Rectal smooth muscle tissue (tissue), 1 donor: ENCODE data around the gene VPS51.
A peak's percentile ranks its signal among the peaks of the same experiment; 100 is the strongest.
"Not testable (repeated sequence)": the region's sequence is repeated elsewhere in the genome, so short reads cannot be mapped to it uniquely, and the experiment has no call there.

ENCODE experiments used
- H3K27ac ChIP-seq: one replicate; pipeline ENCODE4 v1.7.0; 2013; ENCODE audit warnings: low read depth, low read length, inconsistent platforms
- H3K27me3 ChIP-seq: one replicate; pipeline ENCODE4 v1.7.0; 2013; ENCODE audit warnings: low read length; ENCODE audit not compliant: control insufficient read depth, insufficient read depth
- H3K36me3 ChIP-seq: one replicate; pipeline ENCODE4 v1.7.0; 2013; ENCODE audit warnings: low read length; ENCODE audit not compliant: control insufficient read depth, insufficient read depth
- H3K4me1 ChIP-seq: one replicate; pipeline ENCODE4 v1.7.0; 2013; ENCODE audit warnings: low read length; ENCODE audit not compliant: control insufficient read depth, insufficient read depth
- H3K4me3 ChIP-seq: one replicate; pipeline ENCODE4 v1.7.0; 2013; ENCODE audit warnings: low read length
- H3K9ac ChIP-seq: one replicate; pipeline ENCODE4 v1.7.0; 2013; ENCODE audit warnings: low read length

The VPS51 gene

DNA sequence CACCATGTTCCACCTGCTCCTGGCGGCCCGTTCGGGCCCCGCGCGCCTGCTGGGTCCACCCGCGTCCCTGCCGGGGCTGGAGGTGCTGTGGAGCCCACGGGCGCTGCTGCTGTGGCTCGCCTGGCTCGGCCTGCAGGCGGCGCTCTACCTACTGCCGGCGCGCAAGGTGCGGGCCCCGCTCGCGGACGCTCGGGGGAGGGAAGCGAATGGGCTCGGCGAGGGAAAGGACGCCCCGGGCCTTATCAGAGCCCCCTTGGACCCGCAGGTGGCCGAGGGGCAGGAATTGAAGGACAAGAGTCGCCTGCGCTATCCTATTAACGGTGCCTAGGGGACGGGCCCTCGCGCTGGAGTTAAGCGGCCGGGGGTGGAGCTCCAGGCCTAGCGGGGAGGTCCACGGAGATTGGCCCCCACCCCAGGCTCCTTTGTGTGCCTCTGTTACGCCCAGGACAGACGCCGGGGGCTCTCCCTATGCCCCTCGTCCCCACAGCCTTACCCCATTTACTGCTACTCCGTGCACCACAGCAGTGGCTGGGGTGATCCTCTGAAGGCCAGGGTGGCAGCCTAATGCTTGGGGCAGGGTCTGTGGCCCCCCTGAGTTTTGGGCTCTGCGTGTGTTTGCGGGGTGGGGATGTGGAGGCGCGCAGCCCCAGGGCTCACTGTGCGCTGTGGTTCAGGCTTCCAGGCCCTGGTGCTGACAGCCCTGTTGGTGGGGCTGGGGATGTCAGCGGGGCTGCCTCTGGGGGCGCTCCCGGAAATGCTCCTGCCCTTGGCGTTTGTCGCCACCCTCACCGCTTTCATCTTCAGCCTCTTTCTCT is 16.7 kb downstream of the VPS51 start:
- Histone ChIP-seq H3K27ac (peak overlapping the region; percentile 6), H3K9ac (peak overlapping the region; percentile 32), H3K27me3 (no peaks in the 10 kb centered on the region), H3K4me1 (peaks cover 20% of the 10 kb centered on the region), H3K4me3 (peak overlapping the region; percentile 59), H3K36me3 (peaks cover 4% of the 10 kb centered on the region)

DNA sequence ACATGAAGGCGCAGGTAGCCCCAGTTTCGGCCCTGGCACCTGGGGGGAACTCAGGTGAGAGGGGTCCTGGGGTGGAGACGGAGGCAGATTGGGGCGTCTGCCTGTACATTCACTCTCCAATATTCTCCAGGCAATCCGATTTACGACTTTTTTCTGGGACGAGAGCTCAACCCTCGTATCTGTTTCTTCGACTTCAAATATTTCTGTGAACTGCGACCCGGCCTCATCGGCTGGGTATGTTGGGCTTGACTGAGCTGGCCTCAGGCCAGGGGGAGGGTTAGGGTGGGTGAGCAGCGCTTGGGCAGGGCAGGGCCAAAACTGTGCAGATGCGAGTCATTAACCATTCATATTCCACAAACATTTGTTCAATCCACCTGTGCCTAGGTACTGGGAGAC is 17.3 kb downstream of the VPS51 start:
- peaks cover 4% of the 10 kb centered on the region for H3K36me3 ChIP-seq
- H3K27me3 ChIP-seq, result no peaks in the 10 kb centered on the region
- peak overlapping the region; percentile 59 for H3K4me3 ChIP-seq
- no peak overlapping the region for H3K27ac ChIP-seq
- no peak overlapping the region for H3K9ac ChIP-seq
- peaks cover 20% of the 10 kb centered on the region for H3K4me1 ChIP-seq

DNA sequence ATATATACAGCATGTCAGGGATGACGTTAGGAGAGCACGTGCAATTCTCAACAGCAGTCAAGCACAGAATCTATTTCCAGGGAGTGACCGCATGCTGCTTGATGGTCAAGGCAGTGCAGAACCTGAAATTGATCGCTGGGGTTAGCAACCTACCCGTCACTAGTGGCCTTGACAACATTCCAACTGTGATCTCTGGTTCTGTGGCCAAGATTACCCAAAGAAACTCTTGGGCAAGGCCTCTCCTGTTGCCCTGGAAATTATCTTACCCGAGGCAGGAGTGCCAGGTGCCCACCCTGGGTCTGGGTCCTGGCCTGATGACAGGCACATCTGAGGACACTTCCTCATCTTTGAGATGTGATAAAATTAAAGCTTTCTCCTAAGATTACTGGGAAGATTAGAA is 17.8 kb downstream of the VPS51 start:
- H3K27ac ChIP-seq, result no peak overlapping the region
- H3K9ac ChIP-seq, result no peak overlapping the region
- H3K4me1 ChIP-seq, result peaks cover 20% of the 10 kb centered on the region
- H3K4me3 ChIP-seq, result no peak overlapping the region
- peaks cover 4% of the 10 kb centered on the region for H3K36me3 ChIP-seq
- H3K27me3 ChIP-seq, result no peaks in the 10 kb centered on the region

DNA sequence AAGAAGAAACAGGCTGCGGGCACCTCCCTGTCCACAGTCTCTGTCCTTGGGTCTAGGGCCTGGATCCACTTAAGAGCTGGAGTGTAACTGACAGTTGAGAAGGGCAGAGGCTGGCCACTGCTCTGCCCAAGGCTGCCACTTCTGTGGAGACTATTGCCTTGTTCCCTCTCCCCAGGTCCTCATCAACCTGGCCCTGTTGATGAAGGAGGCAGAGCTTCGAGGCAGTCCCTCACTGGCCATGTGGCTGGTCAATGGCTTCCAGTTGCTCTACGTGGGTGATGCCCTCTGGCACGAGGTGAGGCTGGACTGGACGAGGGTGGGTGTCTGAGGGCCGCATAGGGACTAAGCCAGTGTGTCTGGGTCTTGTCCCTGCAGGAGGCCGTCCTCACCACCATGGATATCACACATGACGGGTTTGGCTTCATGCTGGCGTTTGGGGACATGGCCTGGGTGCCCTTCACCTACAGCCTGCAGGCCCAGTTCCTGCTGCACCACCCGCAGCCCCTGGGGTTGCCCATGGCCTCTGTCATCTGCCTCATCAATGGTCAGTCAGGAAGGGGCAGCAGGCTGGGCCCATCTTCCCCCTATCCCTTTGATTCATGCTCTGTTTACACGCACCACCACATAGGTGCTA is 18.6 kb downstream of the VPS51 start:
- H3K4me3 ChIP-seq, result no peak overlapping the region
- no peak overlapping the region for H3K9ac ChIP-seq
- H3K27ac ChIP-seq, result no peak overlapping the region
- H3K4me1 ChIP-seq, result peaks cover 20% of the 10 kb centered on the region
- no peaks in the 10 kb centered on the region for H3K36me3 ChIP-seq
- H3K27me3 ChIP-seq, result no peaks in the 10 kb centered on the region

DNA sequence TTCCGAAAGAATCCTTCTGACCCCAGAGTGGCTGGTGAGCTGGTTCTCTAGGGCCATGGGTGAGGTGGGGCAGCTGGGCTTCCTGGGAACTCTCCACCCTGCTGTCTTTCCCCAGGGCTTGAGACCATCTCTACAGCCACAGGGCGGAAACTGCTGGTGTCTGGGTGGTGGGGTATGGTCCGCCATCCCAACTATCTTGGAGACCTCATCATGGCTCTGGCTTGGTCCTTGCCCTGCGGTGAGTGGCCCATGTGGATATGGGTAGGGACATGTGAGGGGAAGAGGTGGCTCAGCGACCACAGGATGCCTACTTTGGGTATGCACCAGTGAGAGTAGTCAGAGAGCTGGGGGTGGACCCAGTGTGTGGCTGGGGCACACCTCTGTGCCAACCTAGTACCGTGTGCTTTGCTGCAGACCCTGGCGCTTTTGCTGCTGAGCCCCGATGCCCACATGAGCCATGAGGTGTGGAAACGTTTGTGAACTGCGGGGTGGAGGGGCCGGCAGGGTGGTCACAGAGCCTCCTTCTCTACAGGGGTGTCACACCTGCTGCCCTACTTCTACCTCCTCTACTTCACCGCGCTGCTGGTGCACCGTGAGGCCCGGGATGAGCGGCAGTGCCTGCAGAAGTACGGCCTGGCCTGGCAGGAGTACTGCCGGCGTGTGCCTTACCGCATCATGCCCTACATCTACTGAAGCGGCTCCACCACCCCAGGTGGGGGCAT is 19.5 kb downstream of the VPS51 start:
- Histone ChIP-seq H3K9ac (no peak overlapping the region), H3K27ac (no peak overlapping the region), H3K27me3 (no peaks in the 10 kb centered on the region), H3K4me3 (no peak overlapping the region), H3K4me1 (peaks cover 18% of the 10 kb centered on the region), H3K36me3 (peaks cover 5% of the 10 kb centered on the region)

DNA sequence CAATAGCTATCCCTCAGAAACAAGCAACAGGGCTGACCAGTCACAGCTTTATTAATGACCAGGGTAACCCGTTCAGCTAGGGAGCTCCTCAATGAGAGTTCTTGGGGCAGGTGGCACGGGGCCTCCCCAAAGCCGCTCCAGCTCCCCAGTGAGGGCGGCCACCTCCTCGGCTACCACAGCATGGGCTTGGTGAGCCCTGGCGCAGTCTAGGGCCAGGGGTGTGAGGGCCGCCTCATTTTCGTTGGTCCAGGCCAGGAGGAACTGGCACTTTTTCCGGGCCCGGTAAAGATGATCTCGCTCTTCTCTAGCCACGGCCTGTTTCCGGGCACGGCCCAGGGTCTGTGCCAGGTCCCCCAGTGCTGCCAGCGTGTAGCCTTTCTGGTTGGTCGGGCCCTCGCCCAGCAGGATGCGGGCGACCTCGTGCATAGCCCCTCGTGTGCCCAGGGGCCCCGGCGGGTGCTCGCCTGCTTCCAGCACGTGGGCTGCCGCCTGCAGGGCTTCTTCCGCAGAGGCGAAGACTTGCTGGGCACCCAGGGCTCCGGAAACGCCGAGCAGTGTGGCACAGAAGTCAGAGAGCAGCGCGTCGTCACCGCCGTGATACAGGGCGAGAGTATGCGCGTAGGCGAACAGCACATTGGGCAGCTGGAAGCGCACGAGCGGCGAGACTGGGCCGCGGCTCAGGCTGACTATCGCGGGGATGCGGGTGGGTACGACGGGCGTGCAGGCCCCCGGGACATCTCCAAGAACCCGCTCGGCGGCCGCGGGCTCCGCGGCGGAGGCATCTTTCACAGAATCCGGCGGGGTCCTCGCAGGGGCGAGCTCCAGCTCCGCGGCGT is 20.6 kb downstream of the VPS51 start:
- Histone ChIP-seq H3K9ac (peak overlapping the region; percentile 68), H3K27ac (peak overlapping the region; percentile 84), H3K27me3 (no peaks in the 10 kb centered on the region), H3K36me3 (peaks cover 10% of the 10 kb centered on the region), H3K4me1 (peaks cover 19% of the 10 kb centered on the region), H3K4me3 (peak overlapping the region; percentile 91)

DNA sequence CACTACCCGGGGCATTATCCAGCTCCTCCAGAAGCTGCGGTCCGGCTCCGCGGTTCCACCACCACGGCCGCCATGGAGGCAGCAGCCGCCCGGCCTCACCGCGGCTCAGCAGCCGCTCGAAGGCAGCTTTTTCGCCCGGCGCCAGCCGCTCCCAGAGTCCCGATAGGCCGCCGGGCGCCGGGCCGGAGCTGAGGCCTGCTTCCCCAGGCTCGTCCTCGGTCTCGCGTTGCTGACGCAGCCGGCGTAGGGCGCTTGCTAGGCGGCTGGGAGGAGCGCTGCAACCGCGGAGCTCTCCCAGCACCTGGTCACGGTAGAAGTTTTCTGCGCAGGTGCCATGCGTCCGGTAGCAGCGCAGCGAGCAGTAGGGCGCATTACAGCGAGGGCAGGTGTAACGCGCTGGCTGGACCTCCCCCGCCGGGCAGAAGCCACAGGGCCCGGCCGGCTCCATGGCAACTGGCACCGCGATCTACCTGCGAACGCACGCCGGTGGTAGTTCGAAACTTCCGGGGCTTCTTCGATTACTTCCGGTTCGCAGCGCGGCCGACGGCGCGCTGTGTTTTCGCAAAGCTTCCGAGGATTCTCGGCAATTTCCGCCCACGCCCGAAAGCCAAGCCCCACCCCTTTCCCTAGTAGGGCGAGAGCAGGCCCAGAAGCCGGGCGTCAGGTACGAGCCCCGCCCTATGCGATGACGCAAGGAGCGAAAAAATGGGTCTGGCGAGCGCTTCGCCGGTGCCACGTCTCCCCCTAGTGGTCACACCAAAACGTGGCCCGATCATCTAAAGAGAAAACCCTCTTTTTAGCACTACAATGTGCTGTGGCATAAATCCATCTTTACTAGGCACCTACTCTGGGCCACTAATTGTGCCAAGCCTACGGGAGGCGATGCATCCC is 21.4 kb downstream of the VPS51 start, which contains the start of gene ZNHIT2:
TSS of gene ZNHIT2 (minus strand) at position 496 of the 891 bp plus-strand sequence. CDS start at position 448, 48 bp downstream.
- Histone ChIP-seq H3K27me3 (no peaks in the 10 kb centered on the region), H3K36me3 (peaks cover 10% of the 10 kb centered on the region), H3K4me3 (peak within 1 kb of the TSS; percentile 91), H3K27ac (peak within 1 kb of the TSS; percentile 84), H3K4me1 (peaks cover 19% of the 10 kb centered on the region), H3K9ac (peak within 1 kb of the TSS; percentile 68)

DNA sequence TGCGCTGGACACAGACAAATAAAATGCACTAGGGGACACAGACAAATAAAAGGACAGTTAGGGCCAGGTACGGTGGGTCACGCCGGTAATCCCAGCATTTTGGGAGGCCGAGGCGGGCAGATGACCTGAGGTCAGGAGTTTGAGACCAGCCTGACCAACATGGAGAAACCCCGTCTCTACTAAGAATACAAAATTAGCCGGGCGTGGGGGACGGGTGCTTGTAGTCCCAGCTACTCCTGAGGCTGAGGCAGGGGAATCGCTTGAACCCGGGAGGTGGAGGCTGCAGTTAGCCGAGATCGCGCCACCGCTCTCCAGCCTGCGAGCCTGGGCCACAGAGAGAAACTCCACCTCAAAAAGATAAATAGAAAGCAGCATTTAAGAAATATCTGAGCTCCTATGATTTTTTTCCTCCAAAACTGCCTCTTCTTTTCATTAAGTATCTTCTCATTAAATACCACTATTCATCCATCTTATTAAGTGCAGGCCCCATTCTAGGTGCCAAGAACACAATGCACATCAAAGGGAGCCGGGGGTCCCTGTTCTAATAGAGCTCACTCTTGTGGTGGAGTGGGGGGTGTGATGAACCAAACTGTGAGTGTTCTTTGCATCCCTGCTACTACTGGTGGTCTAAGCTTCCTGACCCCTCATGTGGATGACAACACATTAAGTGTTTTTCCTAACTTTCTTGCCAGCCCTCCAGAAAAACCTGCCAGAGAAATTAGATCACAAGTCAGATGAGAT is 22.3 kb downstream of the VPS51 start:
- H3K4me3 ChIP-seq, result no peak overlapping the region
- no peak overlapping the region for H3K9ac ChIP-seq
- H3K27me3 ChIP-seq, result no peaks in the 10 kb centered on the region
- H3K36me3 ChIP-seq, result peaks cover 10% of the 10 kb centered on the region
- H3K27ac ChIP-seq, result peak overlapping the region; percentile 46
- H3K4me1 ChIP-seq, result peaks cover 14% of the 10 kb centered on the region

DNA sequence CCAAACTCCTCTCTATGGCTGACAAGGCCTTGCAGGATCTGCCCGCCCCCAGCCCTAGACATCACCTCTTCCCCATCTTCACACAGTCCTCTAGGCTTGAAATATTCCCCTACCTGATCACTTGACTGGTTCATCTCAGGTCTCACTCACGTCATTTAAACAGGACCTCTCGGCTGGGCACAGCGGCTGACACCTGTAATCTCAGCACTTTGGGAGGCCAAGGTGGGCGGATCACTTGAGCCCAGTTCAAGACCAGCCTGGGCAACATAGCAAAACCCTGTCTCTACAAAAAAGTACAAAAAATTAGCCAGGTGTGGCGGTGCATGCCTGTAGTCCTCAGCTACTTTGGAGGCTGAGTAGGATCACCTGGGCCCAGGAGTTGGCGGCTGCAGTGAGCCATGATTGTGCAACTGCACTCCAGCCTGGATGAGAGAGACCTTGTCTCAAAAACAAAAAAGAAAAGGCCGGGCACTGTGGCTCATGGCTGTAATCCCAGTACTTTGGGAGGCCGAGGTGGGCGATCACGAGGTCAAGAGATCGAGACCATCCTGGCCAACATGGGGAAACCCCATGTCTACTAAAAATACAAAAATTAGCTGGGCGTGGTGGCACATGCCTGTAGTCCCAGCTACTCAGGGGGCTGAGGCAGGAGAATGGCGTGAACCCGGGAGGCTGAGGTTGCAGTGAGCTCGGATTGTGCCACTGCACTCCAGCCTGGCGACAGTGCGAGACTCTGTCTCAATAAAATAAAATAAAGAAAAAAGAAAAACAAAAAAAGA is 23.1 kb downstream of the VPS51 start:
- H3K4me3 ChIP-seq, H3K9ac ChIP-seq, H3K27me3 ChIP-seq, H3K36me3 ChIP-seq, H3K27ac ChIP-seq: not testable (repeated sequence)
- peaks cover 14% of the 10 kb centered on the region for H3K4me1 ChIP-seq

DNA sequence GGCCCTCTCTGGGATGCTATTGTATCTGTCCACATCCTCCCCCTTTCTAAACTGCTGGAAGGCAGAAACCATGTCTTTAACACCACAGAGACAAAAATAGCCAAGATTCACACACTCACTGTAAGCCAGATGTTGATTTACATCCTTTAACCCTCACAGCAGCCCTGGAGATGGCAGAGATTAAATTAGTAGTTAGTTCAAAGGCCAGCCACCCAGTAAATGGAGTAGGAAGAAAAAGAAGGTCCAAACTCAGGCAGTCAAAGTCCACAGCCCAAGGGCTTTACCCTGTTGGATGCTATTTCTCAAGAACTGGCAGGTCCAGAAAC is 23.6 kb downstream of the VPS51 start:
- Histone ChIP-seq H3K9ac (no peak overlapping the region), H3K27me3 (no peaks in the 10 kb centered on the region), H3K4me1 (peaks cover 14% of the 10 kb centered on the region), H3K36me3 (peaks cover 11% of the 10 kb centered on the region), H3K27ac (no peak overlapping the region), H3K4me3 (no peak overlapping the region)
